ENCODE data around the gene MEIG1.
"Not testable (repeated sequence)": the region's sequence is repeated elsewhere in the genome, so short reads cannot be mapped to it uniquely, and the experiment has no call there.

The MEIG1 gene

GRCh38 chr10:14993500-14994455 lies 34.6 kb downstream of the MEIG1 start:
- DNase-seq (ENCODE audit: low read depth, low spot score): not testable (repeated sequence)

DNA sequence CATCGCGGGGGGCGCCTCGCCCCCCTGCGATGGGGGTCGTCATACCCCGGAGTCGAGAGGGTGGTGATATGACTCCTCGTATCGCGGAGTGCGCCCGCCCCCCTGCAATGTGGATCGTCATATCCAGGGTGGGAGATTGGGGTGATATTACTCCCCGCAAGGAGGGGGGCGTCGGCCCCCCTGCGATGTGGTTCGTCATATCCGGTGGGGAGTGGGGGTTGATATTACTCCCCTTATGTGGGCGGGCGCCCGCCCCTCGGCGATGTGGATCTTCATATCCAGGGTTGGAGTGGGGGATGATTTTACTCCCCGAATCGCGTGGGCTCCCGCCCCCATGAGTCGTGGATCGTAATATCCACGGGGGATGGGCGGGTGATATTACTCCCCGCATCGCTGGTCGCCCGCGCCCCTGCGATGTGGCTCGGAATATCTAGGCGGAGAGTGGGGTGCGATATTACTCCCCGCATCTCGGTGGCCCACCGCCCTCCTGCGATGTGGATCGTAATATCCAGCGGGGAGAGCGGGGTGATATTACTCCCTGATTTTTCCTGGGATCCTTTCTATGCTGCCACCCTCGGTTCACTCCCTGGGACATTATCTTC lies 36.9 kb downstream of the MEIG1 start:
- no peaks in the 10 kb centered on the region for H3K4me1 ChIP-seq (ENCODE audit: insufficient read depth, insufficient read length)
- H3K9ac ChIP-seq (ENCODE audit: insufficient read length, low read depth): no peak overlapping the region
- TF ChIP-seq SUZ12 (IDR thresholded peaks at IDR 0.05; ENCODE audit: extremely low read depth, insufficient read depth, insufficient read length): no peak
- TF ChIP-seq YY1 (IDR thresholded peaks at IDR 0.05; ENCODE audit: insufficient read depth, insufficient read length): no peak
- TF ChIP-seq ZNF274 (IDR thresholded peaks at IDR 0.05; ENCODE audit: low read depth, low read length): no peak
- H3K4me3 ChIP-seq (ENCODE audit: insufficient read length, low read depth): no peak overlapping the region
- no peaks in the 10 kb centered on the region for H3K27me3 ChIP-seq (ENCODE audit: insufficient read depth, insufficient read length)
- no peak for DNase-seq (ENCODE audit: low read depth, low spot score)
- H3K36me3 ChIP-seq (ENCODE audit: insufficient read depth, insufficient read length, low read length): no peaks in the 10 kb centered on the region
- no peaks in the 10 kb centered on the region for H3K9me3 ChIP-seq (ENCODE audit: insufficient read depth, low read length)

More at GRCh38 chr10:14993500-14994455, 34.6 kb downstream of the MEIG1 start:
- H3K4me1 ChIP-seq (ENCODE audit: insufficient read depth, insufficient read length); H3K9me3 ChIP-seq (ENCODE audit: insufficient read depth, low read length); H3K36me3 ChIP-seq (ENCODE audit: insufficient read depth, insufficient read length, low read length); H3K9ac ChIP-seq (ENCODE audit: insufficient read length, low read depth); H3K27me3 ChIP-seq (ENCODE audit: insufficient read depth, insufficient read length); H3K4me3 ChIP-seq (ENCODE audit: insufficient read length, low read depth): not testable (repeated sequence)

GRCh38 chr10:15013530-15013929 lies 54.3 kb downstream of the MEIG1 start:
- not testable (repeated sequence) for H3K4me1 ChIP-seq (ENCODE audit: insufficient read depth, insufficient read length); H3K27me3 ChIP-seq (ENCODE audit: insufficient read depth, insufficient read length); H3K36me3 ChIP-seq (ENCODE audit: insufficient read depth, insufficient read length, low read length); H3K9ac ChIP-seq (ENCODE audit: insufficient read length, low read depth); H3K9me3 ChIP-seq (ENCODE audit: insufficient read depth, low read length); DNase-seq (ENCODE audit: low read depth, low spot score); H3K4me3 ChIP-seq (ENCODE audit: insufficient read length, low read depth)

GRCh38 chr10:15015451-15015850 lies 56.3 kb downstream of the MEIG1 start:
- no peaks in the 10 kb centered on the region for H3K9me3 ChIP-seq (ENCODE audit: insufficient read depth, low read length)
- no peaks in the 10 kb centered on the region for H3K36me3 ChIP-seq (ENCODE audit: insufficient read depth, insufficient read length, low read length)
- H3K4me3 ChIP-seq (ENCODE audit: insufficient read length, low read depth): no peak overlapping the region
- TF ChIP-seq YY1 (IDR thresholded peaks at IDR 0.05; ENCODE audit: insufficient read depth, insufficient read length) (no peak), SUZ12 (IDR thresholded peaks at IDR 0.05; ENCODE audit: extremely low read depth, insufficient read depth, insufficient read length) (no peak), ZNF274 (IDR thresholded peaks at IDR 0.05; ENCODE audit: low read depth, low read length) (no peak)
- no peaks in the 10 kb centered on the region for H3K27me3 ChIP-seq (ENCODE audit: insufficient read depth, insufficient read length)
- H3K9ac ChIP-seq (ENCODE audit: insufficient read length, low read depth): no peak overlapping the region
- no peak for DNase-seq (ENCODE audit: low read depth, low spot score)
- no peaks in the 10 kb centered on the region for H3K4me1 ChIP-seq (ENCODE audit: insufficient read depth, insufficient read length)

DNA sequence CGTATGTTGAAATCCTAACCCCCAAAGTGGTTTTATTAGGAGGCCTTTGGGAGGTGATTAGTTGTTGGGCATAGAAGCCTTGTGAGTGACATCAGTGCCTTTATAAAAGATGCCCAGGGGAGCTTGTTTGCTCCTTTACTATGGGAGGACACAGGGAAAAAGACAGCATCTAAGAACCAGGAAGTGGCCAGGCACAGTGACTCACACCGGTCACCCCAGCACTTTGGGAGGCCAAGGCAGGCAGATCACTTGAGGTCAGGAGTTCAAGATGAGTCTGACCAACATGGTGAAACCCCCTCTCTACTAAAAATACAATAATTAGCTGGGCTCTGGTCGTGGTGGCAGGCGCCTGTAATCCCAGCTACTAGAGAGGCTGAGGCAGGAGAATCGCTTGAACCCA lies 61.8 kb downstream of the MEIG1 start:
- not testable (repeated sequence) for H3K9ac ChIP-seq (ENCODE audit: insufficient read length, low read depth); DNase-seq (ENCODE audit: low read depth, low spot score); H3K36me3 ChIP-seq (ENCODE audit: insufficient read depth, insufficient read length, low read length); H3K4me1 ChIP-seq (ENCODE audit: insufficient read depth, insufficient read length); H3K9me3 ChIP-seq (ENCODE audit: insufficient read depth, low read length); H3K4me3 ChIP-seq (ENCODE audit: insufficient read length, low read depth); H3K27me3 ChIP-seq (ENCODE audit: insufficient read depth, insufficient read length)

Data from NT2/D1 (cell line).